K562 (cell line): Measurements from ENCODE around the gene DHX58. TPM values are rescaled to one million over a fixed set of nuclear protein-coding genes. Genes with fewer than 3 reads are reported as not detected.

Experiments used
- FOXJ3 ChIP-seq: sonication (generic); formaldehyde crosslinking; IDR thresholded peaks from 2 replicates; pipeline ENCODE4 v1.4.0; 2020; ENCODE audit warnings: mild to moderate bottlenecking, missing genetic modification reagents
- ILF3 ChIP-seq: fragments of 450-650 bp; IDR thresholded peaks from 2 replicates; pipeline ENCODE4 v1.6.1; 2018; ENCODE audit warnings: antibody characterized with exemption, mild to moderate bottlenecking, moderate library complexity, borderline replicate concordance
- PCBP2 ChIP-seq: fragments of 200-400 bp; formaldehyde crosslinking; IDR thresholded peaks from 2 replicates; pipeline ENCODE4 v1.6.1; 2018; ENCODE audit warnings: low read length, low read depth, mild to moderate bottlenecking, moderate library complexity; ENCODE audit not compliant: poor library complexity, severe bottlenecking
- POLR2A ChIP-seq: fragments of 450-650 bp; conservative IDR thresholded peaks from 2 replicates; pipeline ENCODE4 v1.6.1; 2016
- SMAD1 ChIP-seq: fragments of 150-350 bp; IDR thresholded peaks from 2 replicates; pipeline ENCODE4 v1.6.1; 2014; ENCODE audit warnings: low read length, low read depth; ENCODE audit not compliant: partially characterized antibody
- polyA plus RNA-seq, 8 experiments: library from polyadenylated mRNA; depleted of rRNA in 4 of 8; stranded (reverse) in 5 of 8; unstranded in 3 of 8; fragments of >200 nt; fragmentation: Nextera tagmentation in 2 of 8; fragmentation: Illumina TruSeq in 1 of 8; extraction: Ambion mirVana in 2 of 8; extraction: Trizol in 1 of 8; gene quantifications; 2 replicates each; pipeline versions ENCODE4 v1.2.1 to v1.2.3, GENCODE V29; 2011 to 2014; ENCODE audit warnings: inconsistent platforms in 1 of 8, missing spikeins in 1 of 8
- total RNA-seq, 7 experiments: library from RNA; depleted of rRNA in 6 of 7; stranded (reverse); fragments of >200 nt in 6 of 7; fragmentation: Illumina TruSeq in 2 of 7; extraction: Trizol in 2 of 7; gene quantifications; 2 replicates each; pipeline versions ENCODE4 v1.2.1 to v1.2.3, GENCODE V29; 2011 to 2021; ENCODE audit warnings: low replicate concordance in 1 of 7
- TF ChIP-seq, protein P1 (sequence below): fragments of 450-650 bp; IDR thresholded peaks from 2 replicates; pipeline ENCODE4 v1.6.1; 2017; ENCODE audit warnings: antibody characterized with exemption, mild to moderate bottlenecking
- TF ChIP-seq, protein P2 (sequence below), 2 experiments: fragments of 450-650 bp; IDR thresholded peaks; 2 replicates each; pipeline ENCODE4 v1.6.1; 2016; ENCODE audit warnings: mild to moderate bottlenecking in 2 of 2, borderline replicate concordance in 1 of 2, low read depth in 1 of 2, moderate library complexity in 1 of 2
- TF ChIP-seq, protein P3 (sequence below): sonication (generic); formaldehyde crosslinking; IDR thresholded peaks from 2 replicates; pipeline ENCODE4 v1.8.0; 2022; ENCODE audit warnings: mild to moderate bottlenecking, missing genetic modification reagents, borderline replicate concordance
- TF ChIP-seq, protein P4 (sequence below): fragments of 200-800 bp; sonication (Bioruptor generic); IDR thresholded peaks from 2 replicates; pipeline ENCODE4 v1.6.1; 2017; ENCODE audit warnings: missing genetic modification characterization, missing compliant biosample characterization

DHX58 gene
- total and polyA plus RNA-seq, 9 of the 15 experiments (the other 6 are each of a cell fraction or from before 2014, with no cell fraction given): 0.15 to 3.0 (median 1.4) TPM

DNA sequence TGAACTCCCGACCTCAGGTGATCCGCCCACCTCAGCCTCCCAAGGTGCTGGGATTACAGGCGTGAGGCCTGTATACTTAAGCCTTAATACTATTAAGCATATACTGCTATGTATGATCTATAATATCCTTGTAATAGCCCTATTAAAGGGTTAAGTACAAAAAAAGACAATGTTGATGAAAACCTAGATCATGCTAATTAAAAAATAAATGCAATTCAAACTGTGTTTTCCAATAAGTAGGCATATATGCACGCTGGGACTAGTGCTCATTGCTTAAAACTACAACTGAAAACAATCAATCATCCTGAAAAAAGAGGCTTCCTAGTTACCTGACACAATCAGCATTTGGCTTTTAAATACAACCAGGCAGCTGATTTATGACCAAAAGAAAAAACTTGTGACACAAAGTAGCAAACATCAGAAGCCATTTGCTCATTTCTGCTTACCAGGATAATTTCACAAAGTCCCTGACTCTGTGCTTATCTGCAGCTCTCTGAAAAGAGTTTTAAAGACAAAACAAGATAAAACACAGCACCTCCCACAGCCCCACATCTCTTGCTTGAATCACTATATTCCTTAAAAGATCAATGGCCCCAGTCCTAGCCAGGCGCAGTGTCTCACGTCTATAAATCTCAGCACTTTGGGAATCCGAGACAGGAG is 25.3 kb downstream of the DHX58 start (continued):
- TF ChIP-seq, protein P1, sequence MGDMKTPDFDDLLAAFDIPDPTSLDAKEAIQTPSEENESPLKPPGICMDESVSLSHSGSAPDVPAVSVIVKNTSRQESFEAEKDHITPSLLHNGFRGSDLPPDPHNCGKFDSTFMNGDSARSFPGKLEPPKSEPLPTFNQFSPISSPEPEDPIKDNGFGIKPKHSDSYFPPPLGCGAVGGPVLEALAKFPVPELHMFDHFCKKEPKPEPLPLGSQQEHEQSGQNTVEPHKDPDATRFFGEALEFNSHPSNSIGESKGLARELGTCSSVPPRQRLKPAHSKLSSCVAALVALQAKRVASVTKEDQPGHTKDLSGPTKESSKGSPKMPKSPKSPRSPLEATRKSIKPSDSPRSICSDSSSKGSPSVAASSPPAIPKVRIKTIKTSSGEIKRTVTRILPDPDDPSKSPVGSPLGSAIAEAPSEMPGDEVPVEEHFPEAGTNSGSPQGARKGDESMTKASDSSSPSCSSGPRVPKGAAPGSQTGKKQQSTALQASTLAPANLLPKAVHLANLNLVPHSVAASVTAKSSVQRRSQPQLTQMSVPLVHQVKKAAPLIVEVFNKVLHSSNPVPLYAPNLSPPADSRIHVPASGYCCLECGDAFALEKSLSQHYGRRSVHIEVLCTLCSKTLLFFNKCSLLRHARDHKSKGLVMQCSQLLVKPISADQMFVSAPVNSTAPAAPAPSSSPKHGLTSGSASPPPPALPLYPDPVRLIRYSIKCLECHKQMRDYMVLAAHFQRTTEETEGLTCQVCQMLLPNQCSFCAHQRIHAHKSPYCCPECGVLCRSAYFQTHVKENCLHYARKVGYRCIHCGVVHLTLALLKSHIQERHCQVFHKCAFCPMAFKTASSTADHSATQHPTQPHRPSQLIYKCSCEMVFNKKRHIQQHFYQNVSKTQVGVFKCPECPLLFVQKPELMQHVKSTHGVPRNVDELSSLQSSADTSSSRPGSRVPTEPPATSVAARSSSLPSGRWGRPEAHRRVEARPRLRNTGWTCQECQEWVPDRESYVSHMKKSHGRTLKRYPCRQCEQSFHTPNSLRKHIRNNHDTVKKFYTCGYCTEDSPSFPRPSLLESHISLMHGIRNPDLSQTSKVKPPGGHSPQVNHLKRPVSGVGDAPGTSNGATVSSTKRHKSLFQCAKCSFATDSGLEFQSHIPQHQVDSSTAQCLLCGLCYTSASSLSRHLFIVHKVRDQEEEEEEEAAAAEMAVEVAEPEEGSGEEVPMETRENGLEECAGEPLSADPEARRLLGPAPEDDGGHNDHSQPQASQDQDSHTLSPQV: no peak
- TF ChIP-seq PCBP2 (no peak), FOXJ3 (CRISPR knock-in tag) (no peak), SMAD1 (no peak), POLR2A (no peak), ILF3 (no peak)
- TF ChIP-seq, protein P2, sequence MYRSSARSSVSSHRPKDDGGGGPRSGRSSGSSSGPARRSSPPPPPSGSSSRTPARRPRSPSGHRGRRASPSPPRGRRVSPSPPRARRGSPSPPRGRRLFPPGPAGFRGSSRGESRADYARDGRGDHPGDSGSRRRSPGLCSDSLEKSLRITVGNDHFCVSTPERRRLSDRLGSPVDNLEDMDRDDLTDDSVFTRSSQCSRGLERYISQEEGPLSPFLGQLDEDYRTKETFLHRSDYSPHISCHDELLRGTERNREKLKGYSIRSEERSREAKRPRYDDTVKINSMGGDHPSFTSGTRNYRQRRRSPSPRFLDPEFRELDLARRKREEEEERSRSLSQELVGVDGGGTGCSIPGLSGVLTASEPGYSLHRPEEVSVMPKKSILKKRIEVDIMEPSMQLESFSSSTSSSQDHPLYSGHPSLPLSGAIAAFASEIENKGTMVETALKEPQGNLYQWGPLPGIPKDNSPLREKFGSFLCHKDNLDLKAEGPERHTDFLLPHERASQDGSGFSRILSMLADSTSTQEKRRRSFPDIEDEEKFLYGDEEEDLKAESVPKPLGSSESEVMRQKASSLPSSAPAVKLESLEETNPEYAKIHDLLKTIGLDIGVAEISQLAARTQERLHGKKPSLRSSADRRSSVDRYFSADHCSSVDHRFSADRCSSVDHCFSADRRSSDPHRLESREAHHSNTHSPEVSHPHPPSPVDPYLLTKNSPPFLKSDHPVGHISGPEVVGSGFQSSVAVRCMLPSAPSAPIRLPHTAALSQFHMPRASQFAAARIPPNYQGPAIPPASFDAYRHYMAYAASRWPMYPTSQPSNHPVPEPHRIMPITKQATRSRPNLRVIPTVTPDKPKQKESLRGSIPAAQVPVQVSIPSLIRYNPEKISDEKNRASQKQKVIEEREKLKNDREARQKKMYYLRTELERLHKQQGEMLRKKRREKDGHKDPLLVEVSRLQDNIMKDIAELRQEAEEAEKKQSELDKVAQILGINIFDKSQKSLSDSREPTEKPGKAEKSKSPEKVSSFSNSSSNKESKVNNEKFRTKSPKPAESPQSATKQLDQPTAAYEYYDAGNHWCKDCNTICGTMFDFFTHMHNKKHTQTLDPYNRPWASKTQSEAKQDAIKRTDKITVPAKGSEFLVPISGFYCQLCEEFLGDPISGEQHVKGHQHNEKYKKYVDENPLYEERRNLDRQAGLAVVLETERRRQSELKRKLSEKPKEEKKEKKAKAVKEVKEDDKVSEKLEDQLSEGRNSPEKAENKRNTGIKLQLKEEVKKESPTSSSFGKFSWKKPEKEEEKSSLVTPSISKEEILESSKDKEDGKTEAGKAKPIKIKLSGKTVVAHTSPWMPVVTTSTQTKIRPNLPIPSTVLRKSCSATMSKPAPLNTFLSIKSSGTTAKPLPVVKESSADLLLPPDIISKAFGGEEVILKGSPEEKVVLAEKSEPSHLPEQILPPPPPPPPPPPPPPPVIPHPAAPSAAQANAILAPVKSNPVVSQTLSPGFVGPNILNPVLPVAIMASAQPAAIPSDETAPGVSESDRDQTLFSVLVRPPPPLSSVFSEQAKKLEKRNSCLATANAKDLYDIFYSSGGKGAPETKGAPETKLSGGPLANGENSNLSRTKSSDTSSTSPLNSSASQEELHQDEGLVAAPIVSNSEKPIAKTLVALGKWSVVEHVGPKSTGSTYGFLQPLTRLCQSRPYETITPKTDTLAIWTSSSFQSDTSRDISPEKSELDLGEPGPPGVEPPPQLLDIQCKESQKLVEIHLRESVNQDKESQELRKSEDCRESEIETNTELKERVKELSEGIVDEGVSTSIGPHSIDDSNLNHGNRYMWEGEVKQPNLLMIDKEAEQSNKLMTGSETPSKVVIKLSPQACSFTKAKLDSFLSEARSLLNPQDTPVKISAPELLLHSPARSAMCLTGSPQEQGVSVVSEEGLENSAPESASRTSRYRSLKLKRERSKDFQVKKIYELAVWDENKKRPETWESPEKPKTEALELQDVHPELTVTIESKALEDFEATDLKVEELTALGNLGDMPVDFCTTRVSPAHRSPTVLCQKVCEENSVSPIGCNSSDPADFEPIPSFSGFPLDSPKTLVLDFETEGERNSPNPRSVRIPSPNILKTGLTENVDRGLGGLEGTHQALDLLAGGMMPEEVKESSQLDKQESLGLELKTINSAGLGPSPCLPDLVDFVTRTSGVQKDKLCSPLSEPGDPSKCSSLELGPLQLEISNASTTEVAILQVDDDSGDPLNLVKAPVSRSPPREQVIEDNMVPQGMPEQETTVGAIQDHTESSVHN (IDR thresholded peaks at IDR 0.05; ENCODE audit: borderline replicate concordance in 1 of 2, low read depth in 1 of 2): no peak
- TF ChIP-seq, protein P3, sequence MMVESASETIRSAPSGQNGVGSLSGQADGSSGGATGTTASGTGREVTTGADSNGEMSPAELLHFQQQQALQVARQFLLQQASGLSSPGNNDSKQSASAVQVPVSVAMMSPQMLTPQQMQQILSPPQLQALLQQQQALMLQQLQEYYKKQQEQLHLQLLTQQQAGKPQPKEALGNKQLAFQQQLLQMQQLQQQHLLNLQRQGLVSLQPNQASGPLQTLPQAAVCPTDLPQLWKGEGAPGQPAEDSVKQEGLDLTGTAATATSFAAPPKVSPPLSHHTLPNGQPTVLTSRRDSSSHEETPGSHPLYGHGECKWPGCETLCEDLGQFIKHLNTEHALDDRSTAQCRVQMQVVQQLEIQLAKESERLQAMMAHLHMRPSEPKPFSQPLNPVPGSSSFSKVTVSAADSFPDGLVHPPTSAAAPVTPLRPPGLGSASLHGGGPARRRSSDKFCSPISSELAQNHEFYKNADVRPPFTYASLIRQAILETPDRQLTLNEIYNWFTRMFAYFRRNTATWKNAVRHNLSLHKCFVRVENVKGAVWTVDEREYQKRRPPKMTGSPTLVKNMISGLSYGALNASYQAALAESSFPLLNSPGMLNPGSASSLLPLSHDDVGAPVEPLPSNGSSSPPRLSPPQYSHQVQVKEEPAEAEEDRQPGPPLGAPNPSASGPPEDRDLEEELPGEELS (CRISPR knock-in tag): no peak
- TF ChIP-seq, protein P4, sequence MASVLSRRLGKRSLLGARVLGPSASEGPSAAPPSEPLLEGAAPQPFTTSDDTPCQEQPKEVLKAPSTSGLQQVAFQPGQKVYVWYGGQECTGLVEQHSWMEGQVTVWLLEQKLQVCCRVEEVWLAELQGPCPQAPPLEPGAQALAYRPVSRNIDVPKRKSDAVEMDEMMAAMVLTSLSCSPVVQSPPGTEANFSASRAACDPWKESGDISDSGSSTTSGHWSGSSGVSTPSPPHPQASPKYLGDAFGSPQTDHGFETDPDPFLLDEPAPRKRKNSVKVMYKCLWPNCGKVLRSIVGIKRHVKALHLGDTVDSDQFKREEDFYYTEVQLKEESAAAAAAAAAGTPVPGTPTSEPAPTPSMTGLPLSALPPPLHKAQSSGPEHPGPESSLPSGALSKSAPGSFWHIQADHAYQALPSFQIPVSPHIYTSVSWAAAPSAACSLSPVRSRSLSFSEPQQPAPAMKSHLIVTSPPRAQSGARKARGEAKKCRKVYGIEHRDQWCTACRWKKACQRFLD (CRISPR knock-in tag): no peak
